C4-2B (cell line): ENCODE data around the gene GALNS.
A peak's percentile ranks its signal among the peaks of the same experiment; 100 is the strongest.
"Not testable (repeated sequence)": the region's sequence is repeated elsewhere in the genome, so short reads cannot be mapped to it uniquely, and the experiment has no call there.

ENCODE experiments used
- H3K27ac ChIP-seq: fragments of 450-650 bp; 2 replicates; pipeline ENCODE4 v1.5.1; 2017
- CTCF ChIP-seq: fragments of 450-650 bp; conservative IDR thresholded peaks from 2 replicates; pipeline ENCODE4 v1.5.1; 2017; ENCODE audit warnings: mild to moderate bottlenecking
- ZFX ChIP-seq: fragments of 450-650 bp; IDR thresholded peaks from 2 replicates; pipeline ENCODE4 v1.6.1; 2017

Gene GALNS

GRCh38 chr16:88792078-88792550, 64.6 kb downstream of the GALNS start:
- TF ChIP-seq CTCF (no peak), ZFX (no peak)
- no peak overlapping the region for H3K27ac ChIP-seq

GRCh38 chr16:88790312-88791211, 66.2 kb downstream of the GALNS start:
- TF ChIP-seq CTCF: no peak
- TF ChIP-seq ZFX: no peak
- H3K27ac ChIP-seq: no peak overlapping the region

GRCh38 chr16:88789594-88789993, 67.2 kb downstream of the GALNS start:
- H3K27ac ChIP-seq: no peak overlapping the region
- TF ChIP-seq ZFX (no peak), CTCF (no peak)

- H3K27ac ChIP-seq: not testable (repeated sequence)
These were observed 68.0 kb downstream of the GALNS start for GRCh38 chr16:88788749-88789148.

GRCh38 chr16:88787579-88788314, 69.0 kb downstream of the GALNS start:
- no peak overlapping the region for H3K27ac ChIP-seq
- TF ChIP-seq ZFX (no peak), CTCF (no peak)

- 0 out of 2 replicates have a peak, but pooled peaks have one; percentile 6 for TF ChIP-seq ZFX
- peak; percentile 91 for TF ChIP-seq CTCF
- H3K27ac ChIP-seq: peak within 1 kb of the TSS; percentile 79
These were observed 71.4 kb downstream of the GALNS start, which contains the start of gene PIEZO1 for GRCh38 chr16:88785106-88785924. PIEZO1 (minus strand) TSS chr16:88785220; CDS start chr16:88784964, 256 bp downstream.

- peak overlapping the region; percentile 79 for H3K27ac ChIP-seq
These were observed 72.0 kb downstream of the GALNS start for GRCh38 chr16:88784856-88785105.

More at GRCh38 chr16:88784856-88785105, 72.0 kb downstream of the GALNS start:
- TF ChIP-seq CTCF: no peak
- peak; percentile 82 for TF ChIP-seq ZFX
